ENCODE data around the gene DOP1A. TPM values are rescaled to one million over a fixed set of nuclear protein-coding genes. Genes with fewer than 3 reads are reported as not detected.

Gene DOP1A
- total and polyA plus RNA-seq, 2 of the 13 experiments (the other 11 are each of a cell fraction or from before 2014, with no cell fraction given), result 5.2 to 16.7 TPM

- TF ChIP-seq ZBTB26 (CRISPR knock-in tag; IDR thresholded peaks at IDR 0.05; ENCODE audit: borderline replicate concordance) (no peak), DRAP1 (CRISPR knock-in tag; IDR thresholded peaks at IDR 0.05) (no peak), ZNF121 (CRISPR knock-in tag; IDR thresholded peaks at IDR 0.05) (no peak), ZSCAN21 (CRISPR knock-in tag; IDR thresholded peaks at IDR 0.05; ENCODE audit: borderline replicate concordance) (no peak), PCBP1 (IDR thresholded peaks at IDR 0.05; ENCODE audit: borderline replicate concordance, low read depth, low read length) (no peak), SP140L (CRISPR knock-in tag; IDR thresholded peaks at IDR 0.05; ENCODE audit: borderline replicate concordance) (no peak), POLR2AphosphoS2 (IDR thresholded peaks at IDR 0.05; ENCODE audit: low read depth, low read length) (0 out of 2 replicates have a peak, but pooled peaks have one; percentile 51), ZNF782 (CRISPR knock-in tag; IDR thresholded peaks at IDR 0.05; ENCODE audit: borderline replicate concordance) (no peak)
- ChIA-PET CTCF (ENCODE audit: low intra/inter-chr PET ratio, low total read pairs) (no interaction called here), POLR2A (no interaction called here)
- Histone ChIP-seq H3K4me2 (ENCODE audit: low read depth, low read length) (no peak overlapping the region), H3K36me3 (replicated peaks in 1 of 2; ENCODE audit: control insufficient read depth in 1 of 2, insufficient read depth in 2 of 2, low read length in 2 of 2) (peaks cover 20 to 85% of the 10 kb centered on the region in 2 experiments), H2AFZ (ENCODE audit: low read length) (no peak overlapping the region), H3K4me3 (replicated peaks in 1 of 3; ENCODE audit: insufficient read depth in 1 of 3, low read depth in 2 of 3, low read length in 3 of 3) (no peak overlapping the region), H4K20me1 (ENCODE audit: insufficient read depth, low read length) (peaks cover 18% of the 10 kb centered on the region), H3K9ac (ENCODE audit: insufficient read depth, low read depth, low read length) (no peak overlapping the region), H3K9me3 (ENCODE audit: low read length) (no peaks in the 10 kb centered on the region), H3K4me1 (ENCODE audit: insufficient read depth, low read length) (peaks cover 19% of the 10 kb centered on the region), H3K79me2 (ENCODE audit: insufficient read depth, low read length) (peaks cover 29% of the 10 kb centered on the region), H3K27ac (ENCODE audit: extremely low read length, insufficient read depth, low read length) (no peak overlapping the region), H3K27me3 (ENCODE audit: control insufficient read depth in 1 of 2, insufficient read depth in 2 of 2, low read length in 2 of 2) (no peaks in the 10 kb centered on the region)
- no peak for DNase-seq (ENCODE audit: low spot score)
- in situ Hi-C loops (cut with HindIII; ENCODE audit: extremely low pct_ligation_motif_present, low pct_unique_long_range_greater_than_20kb) (loop anchor here (25.0 kb wide), 1 partner anchor 948 kb away; the partner anchor contains the start of gene IBTK), intact Hi-C loops (cut with micrococcal nuclease; ENCODE audit: unreplicated experiment) (no loop called here)
- no peak for ATAC-seq
- FAIRE-seq, result no peak
- WGBS (ENCODE audit: low lambda C conversion rate), result 100% methylated on average over 2 of the region's 2 CpGs
- no TSS peak for BruUV-seq (replicated peaks)
Observed at GRCh38 chr6:83185096-83185495, 117.6 kb downstream of the DOP1A start.
